ENCODE measurements around the gene MEF2B.

- TF ChIP-seq CTCF (conservative IDR thresholded peaks at IDR 0.05; ENCODE audit: low read depth in 2 of 2) (no peak), EZH2 (IDR thresholded peaks at IDR 0.05; ENCODE audit: low read depth, unreplicated experiment) (no peak), POLR2AphosphoS5 (IDR thresholded peaks at IDR 0.05; ENCODE audit: low read depth) (no peak)
Measured at GRCh38 chr19:19205416-19206410, 35.6 kb upstream of the MEF2B start.
